Measurements from ENCODE around the gene LRP1B. TPM values are rescaled to one million over a fixed set of nuclear protein-coding genes. Genes with fewer than 3 reads are reported as not detected.

The LRP1B gene
- total RNA-seq, 1 experiment from 2014 or later, result 0.21 TPM

DNA sequence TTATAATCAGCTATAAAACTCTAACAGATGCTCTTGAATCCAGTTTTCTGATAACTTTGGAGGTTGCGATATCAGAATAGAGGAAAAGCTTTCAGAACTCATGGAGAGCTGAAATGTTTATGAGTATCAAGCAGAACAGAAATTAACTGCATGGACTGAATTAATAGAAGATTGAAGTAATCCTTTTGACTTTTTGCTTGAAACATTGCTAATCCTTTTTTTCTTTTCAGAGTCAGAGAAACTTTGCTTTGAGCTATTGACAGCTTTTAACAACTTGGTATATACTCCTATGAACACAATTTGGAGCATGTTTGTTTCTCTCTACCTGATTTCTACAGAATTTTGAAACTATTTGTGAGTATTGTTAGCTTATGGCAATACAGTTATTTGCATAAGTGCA is 1254.8 kb downstream of the LRP1B start:
- no peak overlapping the region for H3K27ac Mint-ChIP-seq (ENCODE audit: unreplicated experiment)
- no peaks in the 10 kb centered on the region for H3K36me3 Mint-ChIP-seq (ENCODE audit: insufficient read depth, unreplicated experiment)
- CTCF ChIA-PET, result no interaction called here
- no TSS peak for BruUV-seq (replicated peaks)
- no peaks in the 10 kb centered on the region for H3K4me1 Mint-ChIP-seq (ENCODE audit: low read depth, unreplicated experiment)
- H3K4me3 Mint-ChIP-seq (ENCODE audit: low read depth, unreplicated experiment), result no peak overlapping the region
- peaks cover 5% of the 10 kb centered on the region for H3K9me3 Mint-ChIP-seq (ENCODE audit: low read depth, unreplicated experiment)
- no peak for DNase-seq
- no peaks in the 10 kb centered on the region for H3K27me3 Mint-ChIP-seq (ENCODE audit: unreplicated experiment)
- TF ChIP-seq, protein P1, sequence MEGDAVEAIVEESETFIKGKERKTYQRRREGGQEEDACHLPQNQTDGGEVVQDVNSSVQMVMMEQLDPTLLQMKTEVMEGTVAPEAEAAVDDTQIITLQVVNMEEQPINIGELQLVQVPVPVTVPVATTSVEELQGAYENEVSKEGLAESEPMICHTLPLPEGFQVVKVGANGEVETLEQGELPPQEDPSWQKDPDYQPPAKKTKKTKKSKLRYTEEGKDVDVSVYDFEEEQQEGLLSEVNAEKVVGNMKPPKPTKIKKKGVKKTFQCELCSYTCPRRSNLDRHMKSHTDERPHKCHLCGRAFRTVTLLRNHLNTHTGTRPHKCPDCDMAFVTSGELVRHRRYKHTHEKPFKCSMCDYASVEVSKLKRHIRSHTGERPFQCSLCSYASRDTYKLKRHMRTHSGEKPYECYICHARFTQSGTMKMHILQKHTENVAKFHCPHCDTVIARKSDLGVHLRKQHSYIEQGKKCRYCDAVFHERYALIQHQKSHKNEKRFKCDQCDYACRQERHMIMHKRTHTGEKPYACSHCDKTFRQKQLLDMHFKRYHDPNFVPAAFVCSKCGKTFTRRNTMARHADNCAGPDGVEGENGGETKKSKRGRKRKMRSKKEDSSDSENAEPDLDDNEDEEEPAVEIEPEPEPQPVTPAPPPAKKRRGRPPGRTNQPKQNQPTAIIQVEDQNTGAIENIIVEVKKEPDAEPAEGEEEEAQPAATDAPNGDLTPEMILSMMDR (IDR thresholded peaks at IDR 0.05; ENCODE audit: unreplicated experiment), result no peak
- intact Hi-C loops (cut with micrococcal nuclease; ENCODE audit: unreplicated experiment), result no loop called here

DNA sequence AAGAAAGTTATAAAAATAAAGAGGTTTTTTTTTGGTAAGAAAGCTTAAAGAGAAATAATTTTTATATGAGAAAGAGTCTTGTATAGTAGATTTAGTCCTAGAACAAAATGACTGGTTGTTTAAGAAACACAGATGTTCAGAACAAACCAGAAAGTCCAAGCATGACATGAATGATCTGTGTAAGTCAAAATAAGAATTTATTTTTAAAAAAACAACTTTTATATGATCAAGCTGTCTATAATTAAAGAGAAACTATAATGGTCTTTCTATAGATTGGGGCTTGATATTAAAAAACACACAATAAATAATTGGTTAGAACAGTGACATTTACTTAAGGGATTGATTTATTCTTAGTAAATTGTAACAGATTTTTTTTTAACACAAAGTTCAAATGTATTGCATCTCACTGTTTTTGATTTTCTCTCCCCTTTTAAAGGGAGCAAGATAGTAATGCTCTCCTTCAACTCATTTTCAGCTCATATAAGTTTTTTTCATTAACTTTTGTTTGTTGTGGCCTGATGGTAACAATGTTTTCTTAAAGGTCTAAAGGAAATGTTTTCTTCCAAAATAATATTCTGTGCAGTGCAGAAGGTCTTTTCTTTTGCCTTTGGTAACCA is 1256.8 kb downstream of the LRP1B start:
- Mint-ChIP-seq H3K36me3 (ENCODE audit: insufficient read depth, unreplicated experiment) (no peaks in the 10 kb centered on the region), H3K4me1 (ENCODE audit: low read depth, unreplicated experiment) (no peaks in the 10 kb centered on the region), H3K4me3 (ENCODE audit: low read depth, unreplicated experiment) (no peak overlapping the region), H3K27ac (ENCODE audit: unreplicated experiment) (no peak overlapping the region), H3K27me3 (ENCODE audit: unreplicated experiment) (no peaks in the 10 kb centered on the region), H3K9me3 (ENCODE audit: low read depth, unreplicated experiment) (peaks cover 9% of the 10 kb centered on the region)
- intact Hi-C loops (cut with micrococcal nuclease; ENCODE audit: unreplicated experiment), result no loop called here
- TF ChIP-seq, protein P1 (IDR thresholded peaks at IDR 0.05; ENCODE audit: unreplicated experiment), result no peak
- no peak for DNase-seq
- BruUV-seq (replicated peaks), result no TSS peak
- CTCF ChIA-PET, result no interaction called here

DNA sequence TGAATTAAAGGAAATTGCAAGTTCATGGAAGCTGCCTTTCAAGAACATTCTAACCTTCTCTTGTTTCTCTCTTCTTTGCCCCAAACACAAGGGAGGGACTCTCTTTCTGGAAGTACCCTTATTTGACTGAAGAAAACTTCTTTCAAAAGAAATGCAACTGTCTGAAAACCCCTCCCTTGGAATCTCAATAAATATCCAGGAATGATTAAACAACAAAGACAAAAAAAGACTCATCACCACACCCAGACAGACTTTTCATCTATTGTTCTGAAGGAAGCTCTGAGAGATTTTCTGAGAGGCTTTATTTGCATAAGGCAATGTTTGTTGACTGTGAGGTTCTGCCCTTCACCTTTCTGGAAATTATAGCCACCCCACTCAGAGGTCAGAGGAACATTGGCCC is 1260.9 kb downstream of the LRP1B start:
- TF ChIP-seq, protein P1 (IDR thresholded peaks at IDR 0.05; ENCODE audit: unreplicated experiment), result no peak
- H3K4me1 Mint-ChIP-seq (ENCODE audit: low read depth, unreplicated experiment), result no peaks in the 10 kb centered on the region
- H3K27ac Mint-ChIP-seq (ENCODE audit: unreplicated experiment), result no peak overlapping the region
- peaks cover 16% of the 10 kb centered on the region for H3K9me3 Mint-ChIP-seq (ENCODE audit: low read depth, unreplicated experiment)
- no peak overlapping the region for H3K4me3 Mint-ChIP-seq (ENCODE audit: low read depth, unreplicated experiment)
- H3K27me3 Mint-ChIP-seq (ENCODE audit: unreplicated experiment), result no peaks in the 10 kb centered on the region
- no peaks in the 10 kb centered on the region for H3K36me3 Mint-ChIP-seq (ENCODE audit: insufficient read depth, unreplicated experiment)
- CTCF ChIA-PET, result no interaction called here
- intact Hi-C loops (cut with micrococcal nuclease; ENCODE audit: unreplicated experiment), result loop anchor here (10.0 kb wide), 2 partner anchors 345 to 685 kb away; no protein-coding TSS in a partner anchor
- no TSS peak for BruUV-seq (replicated peaks)
- no peak for DNase-seq

DNA sequence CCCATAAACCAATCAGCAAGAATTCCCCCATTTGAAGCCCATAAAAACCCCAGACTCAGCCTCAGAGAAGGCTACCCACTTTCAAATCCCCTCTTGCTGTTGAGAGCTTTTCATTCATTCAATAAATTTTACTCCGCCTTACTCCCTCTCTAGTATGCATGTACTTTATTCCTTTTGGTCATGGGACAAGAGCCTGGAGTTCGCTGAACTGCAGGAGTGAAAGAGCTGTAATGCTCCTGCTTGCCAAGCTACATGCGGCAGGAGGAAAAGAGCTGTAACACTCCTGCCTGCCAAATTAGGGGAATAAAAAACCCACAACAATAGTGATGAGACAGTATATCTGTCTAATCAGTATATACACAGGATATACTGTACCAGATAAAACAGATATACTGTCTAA is 1261.7 kb downstream of the LRP1B start:
- no peaks in the 10 kb centered on the region for H3K4me1 Mint-ChIP-seq (ENCODE audit: low read depth, unreplicated experiment)
- intact Hi-C loops (cut with micrococcal nuclease; ENCODE audit: unreplicated experiment), result loop anchor here (10.0 kb wide), 2 partner anchors 344 to 686 kb away; no protein-coding TSS in a partner anchor

More for the DNA sequence above, 1261.7 kb downstream of the LRP1B start:
- TF ChIP-seq, protein P1 (IDR thresholded peaks at IDR 0.05; ENCODE audit: unreplicated experiment), result no peak
- Mint-ChIP-seq H3K4me3 (ENCODE audit: low read depth, unreplicated experiment) (no peak overlapping the region), H3K9me3 (ENCODE audit: low read depth, unreplicated experiment) (peaks cover 16% of the 10 kb centered on the region), H3K27me3 (ENCODE audit: unreplicated experiment) (no peaks in the 10 kb centered on the region), H3K27ac (ENCODE audit: unreplicated experiment) (no peak overlapping the region), H3K36me3 (ENCODE audit: insufficient read depth, unreplicated experiment) (no peaks in the 10 kb centered on the region)
- CTCF ChIA-PET, result no interaction called here
- BruUV-seq (replicated peaks), result no TSS peak
- DNase-seq, result no peak
